Stimulated activated CD4-positive, alpha-beta T cell treated with anti-CD3 and anti-CD28 coated beads, Interleukin-2, amount 100 ng/mL, for 4 hours (primary cell): ENCODE data around the gene ODAD4.
A peak's percentile ranks its signal among the peaks of the same experiment; 100 is the strongest.
"Not testable (repeated sequence)": the region's sequence is repeated elsewhere in the genome, so short reads cannot be mapped to it uniquely, and the experiment has no call there.

ENCODE experiments used
- DNase-seq: peaks from one replicate; pipeline ENCODE4 v3.0.0-alpha.2; 2020; ENCODE audit warnings: low read depth

The ODAD4 gene

DNA sequence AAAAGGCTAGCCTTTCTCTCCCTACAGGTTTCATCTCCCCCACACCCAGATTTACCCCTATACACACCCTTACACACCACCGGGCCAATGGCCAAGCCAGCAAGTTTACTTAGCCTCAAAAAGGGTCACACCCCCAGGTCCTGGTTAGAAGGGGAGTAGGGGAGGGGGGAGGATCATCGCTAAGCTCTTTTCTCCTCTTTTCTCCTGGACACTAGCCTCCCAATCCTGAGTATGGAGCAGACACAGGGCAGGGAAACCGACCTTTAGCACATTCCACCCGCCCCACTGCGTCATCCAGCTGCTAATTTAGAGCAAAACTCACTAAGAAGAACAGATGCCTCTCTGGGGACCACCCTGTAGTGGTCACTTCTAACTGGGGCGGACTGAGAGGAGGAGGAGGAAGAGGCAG is 16.1 kb upstream of the ODAD4 start:
- no peak for DNase-seq

DNA sequence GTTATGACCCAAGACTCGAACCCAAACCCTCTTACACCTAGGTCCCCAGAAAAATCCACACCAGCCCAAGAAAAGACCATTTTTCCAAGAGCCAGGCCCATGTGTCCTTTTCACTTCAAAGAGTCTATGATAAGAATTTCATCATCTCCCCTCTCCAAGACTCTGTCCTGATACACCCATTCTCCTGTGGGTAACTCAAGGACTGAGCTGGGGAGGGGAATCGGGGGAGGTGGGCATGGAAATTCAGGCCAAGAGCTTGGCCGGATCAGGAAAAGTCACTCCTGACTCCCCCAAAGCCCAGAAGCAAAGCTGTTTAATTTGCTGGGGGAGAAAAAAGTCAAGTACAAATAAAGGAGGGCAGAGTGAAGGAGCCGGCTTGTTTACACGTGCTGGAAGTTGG is 15.4 kb upstream of the ODAD4 start:
- no peak for DNase-seq

DNA sequence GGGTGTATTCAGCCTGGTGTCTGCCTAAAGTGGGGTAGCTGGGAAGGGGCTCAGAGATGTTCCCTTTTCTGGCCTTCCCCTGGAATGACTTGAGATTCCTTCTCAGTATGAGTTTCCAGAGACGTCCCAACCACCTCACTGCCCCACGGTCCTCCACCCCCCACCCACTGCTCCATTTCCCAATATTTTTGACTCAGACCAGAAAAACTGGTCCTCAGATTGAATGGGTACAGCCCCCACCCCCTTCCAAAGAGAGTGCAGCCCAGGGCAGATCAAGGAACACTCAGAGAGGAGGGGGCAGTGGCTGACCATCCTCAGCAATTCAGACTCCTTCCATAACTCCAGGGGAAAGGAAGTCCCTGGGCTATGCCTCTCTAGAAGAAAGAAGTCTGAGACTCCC is 14.9 kb upstream of the ODAD4 start:
- DNase-seq = no peak

DNA sequence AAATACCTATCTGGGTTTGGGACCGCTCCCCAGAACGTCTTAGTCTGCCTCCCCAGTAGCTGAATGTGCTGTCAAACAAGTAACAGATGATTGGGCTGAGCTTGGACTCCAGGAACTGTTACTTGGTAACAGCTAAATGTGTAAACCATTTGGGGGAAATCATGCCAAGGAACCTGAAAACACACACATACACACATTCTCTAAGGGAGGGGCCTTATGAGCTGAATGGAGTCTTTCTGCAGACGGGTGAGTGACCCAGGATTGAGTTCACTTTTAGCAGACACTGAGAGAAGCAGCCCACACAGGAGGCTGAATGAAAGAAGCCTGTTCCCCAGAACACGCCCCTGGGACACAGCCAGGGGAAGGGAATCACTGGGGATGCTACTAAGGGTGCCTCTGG is 13.2 kb upstream of the ODAD4 start:
- DNase-seq = no peak

DNA sequence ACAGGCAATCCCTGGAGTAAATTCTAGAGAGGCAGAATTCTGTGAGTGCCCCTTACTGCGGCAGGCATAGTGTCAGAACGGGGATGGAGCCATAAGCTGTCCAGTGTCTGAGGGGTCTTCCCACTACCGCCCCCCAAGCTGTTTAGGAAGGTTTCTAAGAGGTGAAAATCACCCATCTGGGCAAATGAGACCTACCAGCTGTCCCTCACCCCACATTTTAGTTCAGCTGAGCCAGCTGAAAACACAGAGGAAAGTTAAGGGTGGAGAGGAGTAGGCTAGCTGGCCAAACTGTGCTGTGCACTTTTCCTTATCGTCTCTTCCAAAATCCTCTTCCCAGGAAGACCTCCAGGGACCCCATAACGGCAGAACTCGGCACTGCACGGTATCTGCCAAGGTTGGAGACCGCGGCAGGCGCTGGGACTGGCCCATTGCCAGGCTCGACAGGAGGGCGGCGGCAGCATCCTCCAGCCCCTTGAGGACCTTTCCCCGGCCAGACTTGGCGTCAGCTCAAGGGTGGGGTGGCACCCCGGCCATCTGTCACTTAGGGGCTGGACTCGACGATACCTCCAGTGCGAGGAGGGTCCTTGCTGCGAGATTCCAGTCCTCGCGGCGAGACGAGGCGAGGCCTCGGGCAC is 12.6 kb upstream of the ODAD4 start:
- no peak for DNase-seq

DNA sequence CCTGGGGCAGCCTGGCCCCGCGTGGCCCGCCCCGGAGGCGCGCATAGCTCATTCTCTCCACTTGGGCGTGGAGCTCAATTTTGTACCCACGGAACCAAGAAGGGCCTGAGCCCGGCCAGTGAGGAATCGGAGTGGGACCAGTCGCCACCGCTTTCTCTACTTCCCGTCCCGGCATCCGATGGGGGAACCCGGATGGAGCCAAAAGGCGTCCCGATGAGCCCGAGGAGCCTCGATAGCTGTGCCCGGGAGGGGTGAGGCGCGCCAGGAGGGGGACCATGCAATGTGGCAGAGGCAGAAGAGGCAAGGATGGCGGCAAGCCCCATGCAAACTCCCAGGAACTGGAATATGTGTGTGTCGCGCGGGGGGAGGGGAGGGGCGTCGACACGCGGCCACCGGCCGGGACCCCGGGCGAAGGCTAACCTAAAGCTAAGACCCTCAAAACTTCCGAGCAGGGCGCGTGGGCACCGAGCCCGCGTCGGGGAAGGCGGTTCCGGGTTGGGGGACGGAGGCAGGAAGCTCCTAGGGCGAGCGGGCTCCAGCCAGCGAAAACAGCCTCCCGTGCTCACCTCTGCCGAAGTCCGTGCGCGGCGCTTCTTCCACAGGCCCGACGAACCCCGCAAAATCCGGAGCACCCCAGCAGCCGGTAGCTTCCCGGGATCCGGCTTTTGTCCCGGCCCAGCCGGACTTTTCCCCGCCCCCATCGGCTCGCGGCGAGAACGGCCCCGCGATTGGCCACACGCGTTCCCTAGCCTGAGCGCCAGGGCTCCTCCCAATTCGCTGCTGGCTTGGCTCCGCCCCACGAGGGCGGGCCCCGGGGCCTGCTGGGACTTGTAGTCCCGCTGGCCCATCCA is 11.9 kb upstream of the ODAD4 start, which contains the start of gene ACLY:
Gene ACLY, minus strand, starts transcription at position 638 of the 851 bp plus-strand sequence. CDS start 5,078 bp downstream, outside the sequence.
- DNase-seq = peak; percentile 95

DNA sequence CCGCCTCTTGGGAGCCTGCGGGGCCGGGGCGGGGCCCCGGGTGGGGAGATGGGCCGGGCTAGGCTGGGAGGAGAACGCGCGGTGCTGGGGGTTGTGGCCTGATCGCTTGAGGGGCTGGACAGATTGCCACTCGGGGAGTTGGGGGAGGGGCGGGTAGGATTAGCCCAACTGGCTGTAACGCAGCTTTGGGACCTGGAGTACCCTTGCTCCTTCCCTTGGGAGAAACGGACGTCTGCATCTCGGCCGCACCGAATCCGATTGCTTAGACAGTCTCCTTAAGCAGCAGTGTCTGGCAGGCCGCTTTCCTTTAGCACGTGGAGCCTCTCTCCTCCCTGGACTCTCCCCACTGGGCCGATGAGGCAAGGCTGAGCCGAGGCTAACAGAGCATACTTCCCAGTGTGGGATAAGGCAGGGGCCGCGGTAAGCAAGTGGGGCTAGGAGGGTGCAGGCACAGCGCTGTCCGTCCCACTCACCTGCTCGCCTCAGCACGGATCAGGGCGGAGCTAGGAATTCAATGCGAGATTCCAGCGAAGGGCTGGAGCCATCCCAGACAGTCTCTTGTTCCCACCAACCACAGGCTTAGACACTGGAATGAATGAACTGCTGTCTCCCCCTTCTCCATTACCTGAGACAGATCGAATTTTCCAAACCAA is 11.1 kb upstream of the ODAD4 start:
- no peak for DNase-seq

DNA sequence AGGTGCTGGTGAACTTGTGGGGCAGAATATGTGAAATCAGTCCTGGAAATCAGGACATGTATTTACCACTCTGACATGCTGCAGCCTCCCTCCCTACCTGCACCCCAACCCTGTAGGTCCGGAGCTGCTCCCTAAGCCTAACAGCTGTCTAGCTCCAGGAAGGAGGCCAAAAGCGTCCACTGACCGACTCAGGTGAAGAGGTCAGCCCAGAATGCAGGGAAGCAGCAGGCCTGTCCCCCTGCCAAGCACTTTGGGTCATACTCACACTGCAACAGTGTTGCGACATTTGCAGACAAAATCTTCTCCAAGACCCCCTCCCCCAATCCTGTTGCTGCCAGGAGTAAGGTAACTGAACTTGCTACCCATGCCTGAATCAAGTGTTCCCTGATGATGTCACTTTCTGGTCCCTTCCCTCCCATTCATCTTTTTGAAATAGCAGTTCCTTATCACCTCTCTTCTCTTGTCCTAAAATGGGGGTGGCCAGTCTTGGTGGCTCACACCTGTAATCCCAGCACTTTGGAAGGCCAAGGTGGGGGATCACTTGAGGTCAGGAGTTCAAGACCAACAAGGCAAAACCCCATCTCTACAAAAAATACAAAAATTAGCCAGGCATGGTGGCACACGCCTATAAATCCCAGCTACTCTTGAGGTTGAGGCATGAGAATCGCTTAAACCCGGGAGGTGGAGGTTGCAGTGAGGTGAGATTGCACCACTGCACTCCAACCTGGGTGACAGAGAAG is 10.4 kb upstream of the ODAD4 start:
- DNase-seq = no peak

DNA sequence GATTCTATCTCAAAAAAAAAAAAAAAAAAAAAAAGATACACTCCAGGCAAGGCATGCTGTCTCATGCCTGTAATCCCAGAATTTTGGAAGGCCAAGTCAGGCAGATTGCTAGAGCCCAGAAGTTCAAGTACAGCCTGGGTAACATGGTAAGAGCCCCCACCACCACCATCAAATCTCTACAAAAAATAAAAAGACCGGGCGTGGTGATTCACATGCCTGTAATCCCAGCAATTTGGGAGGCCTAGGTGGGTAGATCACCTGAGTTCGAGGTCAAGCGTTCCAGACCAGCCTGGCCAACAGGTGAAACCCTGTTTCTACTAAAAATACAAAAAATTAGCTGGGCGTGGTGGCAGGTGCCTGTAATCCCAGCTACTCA is 9.8 kb upstream of the ODAD4 start:
- DNase-seq = no peak

DNA sequence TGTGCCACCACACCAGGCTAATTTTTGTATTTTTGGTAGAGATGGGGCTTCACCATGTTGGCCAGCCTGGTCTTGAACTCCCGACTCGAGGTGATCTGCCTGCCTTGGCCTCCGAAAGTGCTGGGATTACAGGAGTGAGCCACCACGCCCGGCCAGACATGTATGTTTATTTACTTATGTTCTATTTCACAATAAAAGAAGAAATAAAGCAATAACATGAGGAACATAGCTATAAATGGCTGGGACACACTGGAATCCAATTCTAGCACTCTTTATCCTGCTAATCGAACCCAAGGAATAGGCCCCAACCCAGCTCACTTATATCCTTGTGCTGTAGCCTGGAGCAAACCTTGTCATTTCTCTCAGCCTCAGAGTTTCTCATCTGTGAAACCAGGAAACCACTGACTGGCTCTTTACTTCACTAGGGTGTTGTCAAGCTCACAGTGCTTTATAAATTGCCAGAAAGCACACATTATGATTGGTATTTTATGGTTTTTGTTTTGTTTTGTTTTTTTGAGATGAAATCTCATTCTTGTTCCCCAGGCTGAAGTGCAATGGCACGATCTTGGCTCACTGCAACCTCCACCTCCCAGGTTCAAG is 4.3 kb upstream of the ODAD4 start:
- no peak for DNase-seq

DNA sequence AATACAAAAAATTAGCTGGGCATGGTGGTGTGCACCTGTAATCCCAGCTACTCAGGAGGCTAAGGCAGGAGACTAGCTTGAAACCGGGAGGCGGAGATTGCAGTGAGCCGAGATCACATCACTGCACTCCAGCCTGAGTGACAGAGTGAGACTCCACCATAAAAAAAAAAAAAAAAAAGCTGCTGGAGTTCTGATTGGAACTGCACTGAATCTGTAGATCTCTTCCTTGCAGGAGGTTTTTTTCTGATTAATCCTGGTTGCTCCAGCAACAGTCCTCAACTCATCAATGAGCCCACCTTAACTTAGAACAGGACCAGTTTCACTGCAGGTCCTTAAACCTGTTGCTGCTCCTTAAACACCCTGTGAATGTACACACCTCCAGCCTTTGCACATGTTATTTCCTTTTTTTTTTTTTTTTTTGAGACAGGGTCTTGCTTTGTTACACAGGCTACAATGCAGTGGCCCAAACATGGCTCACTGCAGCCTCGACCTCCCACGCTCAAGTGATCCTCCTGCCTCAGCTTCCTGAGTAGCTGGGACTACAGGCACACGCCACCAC is 1.6 kb upstream of the ODAD4 start:
- no peak for DNase-seq

DNA sequence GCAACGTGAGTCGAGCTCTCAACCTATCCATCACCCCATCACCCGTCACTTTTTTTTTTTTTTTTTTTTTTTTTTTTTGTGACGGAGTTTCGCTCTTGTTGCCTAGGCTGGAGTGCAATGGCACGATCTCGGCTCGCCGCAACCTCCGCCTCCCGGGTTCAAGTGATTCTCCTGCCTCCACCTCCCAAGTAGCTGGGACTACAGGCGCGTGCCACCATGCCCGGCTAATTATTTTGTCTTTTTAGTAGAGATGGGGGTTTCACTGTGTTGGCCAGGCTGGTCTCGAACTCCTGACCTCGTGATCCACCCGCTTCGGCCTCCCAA is 378 bp downstream of the ODAD4 start:
- DNase-seq = not testable (repeated sequence)

DNA sequence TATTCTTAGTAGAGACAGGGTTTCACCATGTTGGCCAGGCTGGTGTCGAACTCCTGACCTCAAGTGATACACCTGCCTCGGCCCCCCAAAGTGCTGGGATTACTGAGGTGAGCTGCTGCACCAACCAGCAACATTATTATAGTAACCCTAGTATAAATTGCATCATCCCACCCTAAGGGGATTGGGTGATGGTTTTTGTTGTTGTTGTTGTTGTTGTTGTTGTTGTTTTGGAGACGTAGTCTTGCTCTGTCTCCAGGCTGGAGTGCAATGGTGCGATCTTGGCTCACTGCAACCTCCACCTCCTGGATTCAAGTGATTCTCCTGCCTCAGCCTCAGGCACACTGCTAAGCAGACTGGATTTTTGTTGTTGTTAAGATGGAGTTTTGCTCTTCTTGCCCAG is 1.3 kb downstream of the ODAD4 start:
- DNase-seq = not testable (repeated sequence)

DNA sequence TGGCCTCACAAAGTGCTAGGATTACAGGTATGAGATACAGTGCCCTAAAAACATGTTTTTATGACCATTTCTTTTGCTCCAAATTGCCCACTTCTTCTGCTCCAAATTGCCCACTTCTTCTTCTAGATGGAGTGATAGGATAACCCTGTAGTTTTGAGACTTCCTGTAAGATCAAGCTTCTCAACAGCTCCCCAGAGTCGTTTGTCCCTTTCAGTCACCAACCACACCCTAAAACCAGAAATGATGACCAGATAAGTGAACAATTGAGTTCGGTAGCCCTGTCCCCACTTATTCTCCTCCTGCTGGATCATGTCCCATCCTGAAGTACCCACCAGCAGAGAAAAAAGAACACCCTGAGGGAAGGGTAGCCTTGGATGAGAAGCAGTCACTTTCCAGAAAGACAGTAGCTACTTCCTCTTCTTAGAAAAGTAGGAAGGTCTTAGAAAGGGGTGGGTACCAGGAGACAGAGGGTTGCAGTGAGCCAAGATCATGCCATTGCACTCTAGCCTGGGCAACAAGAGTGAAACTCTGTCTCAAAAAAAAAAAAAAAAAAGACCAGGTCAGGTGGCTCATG is 2.5 kb downstream of the ODAD4 start:
- DNase-seq = no peak

DNA sequence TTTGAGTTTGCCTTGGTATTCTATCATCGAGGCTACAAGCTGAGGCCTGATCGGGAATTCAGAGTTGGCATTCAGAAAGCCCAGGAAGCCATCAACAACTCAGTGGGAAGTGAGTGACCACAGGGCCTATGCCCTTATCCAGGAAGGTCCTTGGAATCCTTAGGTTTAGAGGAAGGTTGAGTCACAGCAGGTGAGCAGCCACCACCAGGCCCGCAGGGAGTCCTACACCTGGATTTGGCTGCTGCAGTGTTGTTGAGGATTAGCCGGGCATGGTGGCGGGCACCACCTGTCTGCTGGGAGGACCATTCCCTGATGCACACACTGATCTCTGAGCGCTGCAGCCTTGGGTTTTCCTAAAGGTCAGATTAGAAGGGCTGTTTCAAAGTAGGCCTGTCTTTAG is 5.2 kb downstream of the ODAD4 start:
- no peak for DNase-seq

DNA sequence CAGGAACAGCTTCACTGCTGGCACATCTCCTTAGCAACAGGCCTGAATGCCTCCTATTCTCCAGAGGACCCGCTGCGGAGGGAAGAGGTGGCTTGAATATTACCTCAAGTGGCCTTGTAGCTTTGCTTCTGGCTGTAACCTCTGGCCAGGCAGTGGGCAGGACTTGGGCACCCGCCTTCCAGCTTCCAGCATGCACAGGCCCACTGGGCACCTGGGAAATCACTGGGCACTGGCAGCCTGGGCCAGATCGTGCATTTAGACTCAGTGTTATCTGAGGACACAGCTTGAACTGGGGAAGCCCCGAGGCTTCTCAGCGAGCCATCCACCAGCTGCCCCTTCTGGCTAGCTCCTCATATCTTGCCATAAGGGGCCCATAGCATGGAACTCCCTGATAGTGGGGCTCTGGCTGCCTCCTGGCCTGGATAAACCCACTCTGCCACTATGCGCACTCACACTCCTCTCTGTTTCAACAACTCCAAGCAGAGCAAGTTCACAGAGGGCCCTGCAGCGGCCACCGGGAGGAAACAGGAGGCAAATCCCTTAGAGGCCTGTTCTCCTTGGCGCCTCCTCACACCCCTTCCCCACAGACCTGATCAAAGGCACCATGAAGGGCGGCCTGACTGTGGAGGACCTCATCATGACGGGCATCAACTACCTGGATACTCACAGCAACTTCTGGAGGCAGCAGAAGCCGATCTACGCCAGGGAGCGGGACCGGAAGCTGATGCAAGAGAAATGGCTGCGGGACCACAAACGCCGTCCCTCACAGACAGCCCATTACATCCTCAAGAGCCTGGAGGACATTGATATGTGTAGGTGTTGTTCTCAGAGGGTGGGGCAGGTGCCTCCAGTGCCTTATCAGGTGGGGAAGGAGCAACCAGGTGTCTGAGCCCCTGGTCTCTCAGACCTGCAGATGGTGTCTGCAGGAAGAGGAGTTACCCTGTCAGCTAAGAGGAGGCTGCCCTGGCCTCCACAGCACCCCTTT is 7.8 kb downstream of the ODAD4 start:
- DNase-seq = no peak

DNA sequence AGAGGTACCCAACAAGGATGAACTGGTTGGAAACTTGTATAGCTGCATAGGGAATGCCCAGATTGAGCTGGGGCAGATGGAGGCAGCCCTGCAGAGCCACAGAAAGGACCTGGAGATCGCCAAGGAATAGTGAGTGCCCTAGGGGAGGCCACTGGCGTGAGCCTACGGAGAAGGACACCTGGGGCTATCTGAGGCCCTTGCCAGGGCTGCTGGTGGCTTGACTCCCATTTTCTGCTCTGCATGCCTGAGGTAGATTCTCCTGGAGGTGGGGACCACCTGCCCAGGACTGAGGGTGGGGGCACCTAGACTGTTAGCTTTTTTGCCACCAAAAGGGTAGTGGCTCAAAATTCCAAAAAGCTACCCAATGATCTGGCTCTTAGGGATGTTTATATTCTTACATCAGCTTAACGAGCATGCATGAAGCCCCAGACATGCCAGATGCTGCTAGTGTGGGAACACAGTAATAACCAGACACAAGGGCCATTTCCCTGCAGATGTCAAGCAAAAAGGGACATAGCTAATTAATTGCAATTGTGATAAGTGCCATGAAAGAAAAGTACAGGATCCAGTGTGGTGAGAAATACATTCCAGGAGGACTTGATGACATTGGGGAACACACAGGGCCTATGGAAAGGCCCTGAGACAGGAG is 8.8 kb downstream of the ODAD4 start:
- no peak for DNase-seq

DNA sequence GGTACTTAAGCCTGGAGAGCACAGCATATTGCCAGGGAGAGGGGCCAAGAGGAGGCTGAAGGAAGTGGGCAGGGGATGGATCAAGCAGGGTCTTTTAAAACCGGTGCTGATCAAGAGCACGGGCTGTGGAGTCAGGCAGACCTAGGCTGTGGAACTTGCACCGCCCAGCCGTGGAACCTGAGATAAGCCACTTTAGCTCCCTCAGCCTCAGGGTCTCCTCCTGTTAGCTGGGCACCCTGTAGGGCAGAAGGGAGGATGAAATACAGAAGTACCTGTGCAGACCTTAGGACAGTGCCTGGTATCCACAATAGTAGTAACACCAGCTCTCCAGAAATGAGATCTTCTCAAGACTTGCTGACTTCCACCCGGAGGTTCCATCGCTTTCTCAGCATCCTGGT is 9.3 kb downstream of the ODAD4 start:
- no peak for DNase-seq

DNA sequence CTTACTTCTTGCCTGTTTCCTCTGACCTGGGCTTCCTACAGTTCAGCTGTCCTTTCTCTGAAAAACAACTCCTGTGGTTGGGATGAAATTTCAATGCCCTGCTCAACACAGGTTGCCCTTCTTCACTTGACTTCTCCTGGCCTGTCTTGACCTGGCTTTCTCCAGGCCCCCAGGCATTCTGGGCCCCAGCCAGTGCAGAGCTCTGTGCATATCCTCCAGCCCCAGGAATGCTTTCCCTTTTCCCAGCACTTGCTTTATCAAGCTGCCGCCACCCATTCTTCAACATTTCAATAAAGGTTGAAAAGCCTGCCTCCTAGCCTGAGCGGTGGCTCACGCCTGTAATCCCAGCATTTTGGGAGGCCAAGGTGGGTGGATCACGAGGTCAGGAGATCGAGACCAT is 10.8 kb downstream of the ODAD4 start:
- no peak for DNase-seq
